Activated naive CD4-positive, alpha-beta T cell treated with anti-CD3 and anti-CD28 coated beads, Interleukin-2, amount 50 U/mL, for 72 hours (primary cell): ENCODE data around the gene NBEAL1. TPM values are rescaled to one million over a fixed set of nuclear protein-coding genes. Genes with fewer than 3 reads are reported as not detected.
"Not testable (repeated sequence)": the region's sequence is repeated elsewhere in the genome, so short reads cannot be mapped to it uniquely, and the experiment has no call there.

Experiments used
- ATAC-seq, 2 donors: fragments of 150-1000 bp; cut with Tn5 transposase; 2 replicates each; pipeline ENCODE4 v1.10.0; 2021; ENCODE audit warnings: mild to moderate bottlenecking in 2 of 2, moderate library complexity in 2 of 2
- DNase-seq, 2 donors: peaks; one replicate each; pipeline ENCODE4 v3.0.0; 2021 to 2022; ENCODE audit warnings: low spot score in 2 of 2
- H3K27ac Mint-ChIP-seq, 2 donors: one replicate each; pipeline ENCODE4 v1.8.0; 2022; ENCODE audit warnings: mild to moderate bottlenecking in 2 of 2, mixed read lengths in 2 of 2
- H3K36me3 Mint-ChIP-seq, 2 donors: one replicate each; pipeline ENCODE4 v1.8.0; 2022; ENCODE audit warnings: mixed read lengths in 2 of 2
- H3K9me3 Mint-ChIP-seq, 2 donors: one replicate each; pipeline ENCODE4 v1.8.0; 2022; ENCODE audit warnings: mixed read lengths in 2 of 2
- total RNA-seq, 2 donors: library from RNA; stranded (reverse); gene quantifications; one replicate each; pipeline ENCODE4 v1.2.3, GENCODE V29; 2022

Gene NBEAL1
- total RNA-seq, 2 donors from 2014 or later, result 15.6 to 22.6 TPM

GRCh38 chr2:203030545-203030944, 15.9 kb downstream of the NBEAL1 start:
- Mint-ChIP-seq H3K36me3 (peaks cover 0 to 13% of the 10 kb centered on the region in 2 donors), H3K27ac (no peak overlapping the region), H3K9me3 (peaks cover 0 to 6% of the 10 kb centered on the region in 2 donors)
- ATAC-seq (no peak), DNase-seq (no peak)

- H3K36me3 Mint-ChIP-seq, result peaks cover 0 to 13% of the 10 kb centered on the region in 2 donors
- DNase-seq (no peak), ATAC-seq (no peak)
- H3K27ac Mint-ChIP-seq, result no peak overlapping the region
- peaks cover 0 to 6% of the 10 kb centered on the region in 2 donors for H3K9me3 Mint-ChIP-seq
These were observed 16.3 kb downstream of the NBEAL1 start for GRCh38 chr2:203030991-203031390.

- ATAC-seq, result peak in 1 of 2 donors; percentile 26
- no peak overlapping the region for H3K27ac Mint-ChIP-seq
- peaks cover 0 to 6% of the 10 kb centered on the region in 2 donors for H3K9me3 Mint-ChIP-seq
These were observed 18.7 kb downstream of the NBEAL1 start for GRCh38 chr2:203033395-203033794.

GRCh38 chr2:203035879-203036470, 21.3 kb downstream of the NBEAL1 start:
- DNase-seq, result no peak
- H3K9me3 Mint-ChIP-seq, result peaks cover 0 to 6% of the 10 kb centered on the region in 2 donors
- no peak for ATAC-seq

More at GRCh38 chr2:203033395-203033794, 18.7 kb downstream of the NBEAL1 start:
- DNase-seq, result no peak
- H3K36me3 Mint-ChIP-seq, result peaks cover 0 to 13% of the 10 kb centered on the region in 2 donors

GRCh38 chr2:203037026-203037425, 22.4 kb downstream of the NBEAL1 start:
- DNase-seq (no peak), ATAC-seq (no peak)
- H3K27ac Mint-ChIP-seq, result no peak overlapping the region
- H3K9me3 Mint-ChIP-seq, result peaks cover 0 to 3% of the 10 kb centered on the region in 2 donors
- peaks cover 0 to 4% of the 10 kb centered on the region in 2 donors for H3K36me3 Mint-ChIP-seq

More at GRCh38 chr2:203035879-203036470, 21.3 kb downstream of the NBEAL1 start:
- peaks cover 0 to 13% of the 10 kb centered on the region in 2 donors for H3K36me3 Mint-ChIP-seq
- no peak overlapping the region for H3K27ac Mint-ChIP-seq

- DNase-seq, result no peak
- Mint-ChIP-seq H3K36me3 (no peaks in the 10 kb centered on the region), H3K27ac (no peak overlapping the region), H3K9me3 (no peaks in the 10 kb centered on the region)
- no peak for ATAC-seq
These were observed 23.9 kb downstream of the NBEAL1 start for GRCh38 chr2:203038586-203038985.

GRCh38 chr2:203039211-203039610, 24.5 kb downstream of the NBEAL1 start:
- ATAC-seq, DNase-seq, H3K36me3 Mint-ChIP-seq, H3K9me3 Mint-ChIP-seq: not testable (repeated sequence)
- H3K27ac Mint-ChIP-seq, result peak overlapping the region in 1 of 2 donors; percentile 22

GRCh38 chr2:203040966-203041521, 26.4 kb downstream of the NBEAL1 start:
- no peak overlapping the region for H3K27ac Mint-ChIP-seq
- no peak for ATAC-seq
- DNase-seq, result no peak
- no peaks in the 10 kb centered on the region for H3K9me3 Mint-ChIP-seq
- H3K36me3 Mint-ChIP-seq, result no peaks in the 10 kb centered on the region

- no peaks in the 10 kb centered on the region for H3K36me3 Mint-ChIP-seq
- ATAC-seq (no peak), DNase-seq (no peak)
- H3K27ac Mint-ChIP-seq, result no peak overlapping the region
- H3K9me3 Mint-ChIP-seq, result no peaks in the 10 kb centered on the region
These were observed 27.5 kb downstream of the NBEAL1 start for GRCh38 chr2:203042178-203042577.

- Mint-ChIP-seq H3K27ac (no peak overlapping the region), H3K9me3 (no peaks in the 10 kb centered on the region), H3K36me3 (no peaks in the 10 kb centered on the region)
- ATAC-seq (no peak), DNase-seq (no peak)
These were observed 28.6 kb downstream of the NBEAL1 start for GRCh38 chr2:203043226-203043625.

- DNase-seq (no peak), ATAC-seq (no peak)
- Mint-ChIP-seq H3K27ac (no peak overlapping the region), H3K36me3 (no peaks in the 10 kb centered on the region), H3K9me3 (no peaks in the 10 kb centered on the region)
These were observed 31.2 kb downstream of the NBEAL1 start for GRCh38 chr2:203045867-203046266.

GRCh38 chr2:203052539-203052938, 37.9 kb downstream of the NBEAL1 start:
- Mint-ChIP-seq H3K9me3 (no peaks in the 10 kb centered on the region), H3K36me3 (no peaks in the 10 kb centered on the region), H3K27ac (no peak overlapping the region)
- ATAC-seq (no peak), DNase-seq (no peak)

GRCh38 chr2:203059567-203060240, 45.0 kb downstream of the NBEAL1 start:
- DNase-seq, result no peak
- H3K36me3 Mint-ChIP-seq, result peaks cover 0 to 4% of the 10 kb centered on the region in 2 donors
- H3K9me3 Mint-ChIP-seq, result no peaks in the 10 kb centered on the region
- H3K27ac Mint-ChIP-seq, result no peak overlapping the region
- no peak for ATAC-seq

- Mint-ChIP-seq H3K9me3 (no peaks in the 10 kb centered on the region), H3K36me3 (peaks cover 0 to 10% of the 10 kb centered on the region in 2 donors), H3K27ac (no peak overlapping the region)
- no peak for DNase-seq
- ATAC-seq, result no peak
These were observed 46.7 kb downstream of the NBEAL1 start for GRCh38 chr2:203061346-203061745.

- ATAC-seq (no peak), DNase-seq (no peak)
- Mint-ChIP-seq H3K36me3 (peaks cover 0 to 12% of the 10 kb centered on the region in 2 donors), H3K27ac (no peak overlapping the region), H3K9me3 (no peaks in the 10 kb centered on the region)
These were observed 47.5 kb downstream of the NBEAL1 start for GRCh38 chr2:203062126-203062525.

GRCh38 chr2:203066519-203067091, 51.9 kb downstream of the NBEAL1 start:
- not testable (repeated sequence) for H3K27ac Mint-ChIP-seq, DNase-seq, H3K9me3 Mint-ChIP-seq, ATAC-seq
- H3K36me3 Mint-ChIP-seq, result peaks cover 0 to 12% of the 10 kb centered on the region in 2 donors

GRCh38 chr2:203070701-203071100, 56.0 kb downstream of the NBEAL1 start:
- no peak for DNase-seq
- no peak overlapping the region for H3K27ac Mint-ChIP-seq

More at GRCh38 chr2:203070701-203071100, 56.0 kb downstream of the NBEAL1 start:
- H3K9me3 Mint-ChIP-seq, result peaks cover 0 to 4% of the 10 kb centered on the region in 2 donors
- ATAC-seq, result peak in 1 of 2 donors; percentile 30
- H3K36me3 Mint-ChIP-seq, result peaks cover 10 to 22% of the 10 kb centered on the region in 2 donors
